HL-60/S4 treated with retinoic acid at 250 ng/mL for 4 days and 3 days (cell line): ENCODE results near the gene USP46.

ENCODE experiments used
- in situ Hi-C: fragments of 300-500 bp; cut with MboI; formaldehyde crosslinking; loops from 2 replicates; pipeline ENCODE4 v1.7.0; 2022; ENCODE audit warnings: low sequenced_read_pairs

The USP46 gene

DNA sequence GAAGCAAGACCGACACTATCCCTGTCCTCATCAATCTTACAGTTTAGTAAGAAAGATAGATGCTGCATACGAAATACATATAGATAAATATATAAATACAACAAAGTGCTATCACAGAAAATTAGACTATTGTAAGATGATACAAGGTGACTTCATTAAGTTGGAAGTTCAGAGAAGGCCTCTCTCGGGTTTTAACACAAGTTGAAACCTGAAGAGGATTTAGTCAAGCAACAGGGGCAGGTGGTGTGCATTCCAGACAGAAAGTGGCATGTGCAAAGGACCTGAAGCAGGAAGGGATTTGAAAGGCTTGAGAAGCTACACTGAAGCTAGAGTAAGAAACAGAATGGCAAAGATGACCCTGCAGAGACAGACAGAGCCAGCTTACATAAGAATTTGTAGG lies 36.5 kb downstream of the USP46 start:
- in situ Hi-C loops = no loop called here

DNA sequence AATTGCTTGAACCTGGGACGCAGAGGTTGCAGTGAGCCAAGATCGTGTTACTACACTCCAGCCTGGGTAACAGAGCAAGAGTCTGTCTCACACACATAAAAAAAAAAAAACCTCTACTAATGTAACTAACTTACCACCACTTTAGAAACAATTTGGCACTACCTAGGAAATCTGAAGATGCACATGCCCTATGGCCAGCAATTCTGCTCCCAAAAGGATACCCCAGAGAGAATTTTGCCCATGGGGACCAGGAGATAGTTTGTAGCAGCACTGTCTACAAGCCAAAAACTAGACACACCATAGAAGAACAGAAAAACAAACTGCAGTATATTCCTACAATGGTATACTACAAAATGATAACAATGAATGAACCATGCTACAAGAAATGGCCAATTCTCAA lies 37.5 kb downstream of the USP46 start:
- in situ Hi-C loops = no loop called here

DNA sequence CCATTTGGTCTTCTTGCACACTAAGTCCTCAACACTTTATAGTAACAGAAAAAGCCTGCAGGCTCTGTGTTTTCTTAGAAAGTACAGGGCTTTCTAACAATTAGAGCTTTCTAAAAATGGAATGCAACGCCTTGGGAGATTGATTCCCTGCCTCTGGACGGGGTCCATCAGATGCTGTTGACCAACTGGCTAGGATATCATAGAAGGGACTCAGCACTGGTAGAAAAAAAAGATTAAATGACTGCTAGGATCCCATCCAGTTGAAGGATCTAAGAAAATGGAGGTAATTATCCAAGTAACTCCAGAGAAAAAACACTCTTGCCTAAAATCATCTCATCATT lies 39.5 kb downstream of the USP46 start:
- in situ Hi-C loops = no loop called here

- in situ Hi-C loops = no loop called here
Measured at GRCh38 chr4:52618795-52619590, 40.1 kb downstream of the USP46 start.

DNA sequence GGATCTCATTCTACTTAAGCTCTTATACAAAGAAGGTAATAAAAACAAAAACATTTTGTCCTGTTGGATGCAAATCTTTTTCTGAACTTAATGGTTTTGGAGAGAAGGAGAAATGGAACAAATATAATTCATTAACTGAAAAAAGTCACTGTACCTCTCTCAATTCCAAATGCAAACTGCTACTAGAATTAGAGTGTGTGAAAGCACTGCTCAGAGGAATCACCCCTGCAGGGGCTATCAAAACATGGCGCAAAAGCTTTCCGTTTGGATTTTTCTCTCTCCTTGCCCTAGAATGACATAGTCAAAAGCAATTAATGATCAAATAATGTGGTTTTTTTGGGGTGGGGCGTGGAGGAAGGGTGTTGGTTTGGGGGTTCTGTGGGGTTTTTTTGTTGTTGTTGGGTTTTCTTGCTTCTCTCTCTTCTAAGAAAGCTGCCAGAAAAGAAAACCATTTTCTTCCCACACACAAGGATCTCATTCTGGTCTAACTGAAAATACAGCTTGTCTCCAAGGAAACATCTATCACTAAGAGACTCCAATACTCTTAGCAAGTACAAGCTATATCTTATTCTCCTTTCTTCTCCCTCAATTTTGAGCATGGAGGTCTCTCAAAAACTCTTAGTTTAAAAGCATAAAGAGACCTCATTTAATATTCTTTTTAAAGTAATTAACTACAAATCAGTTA lies 41.6 kb downstream of the USP46 start:
- in situ Hi-C loops = no loop called here

GRCh38 chr4:52614241-52614640 lies 44.9 kb downstream of the USP46 start:
- in situ Hi-C loops = no loop called here

- in situ Hi-C loops = no loop called here
Measured at GRCh38 chr4:52612341-52612740, 46.8 kb downstream of the USP46 start.

DNA sequence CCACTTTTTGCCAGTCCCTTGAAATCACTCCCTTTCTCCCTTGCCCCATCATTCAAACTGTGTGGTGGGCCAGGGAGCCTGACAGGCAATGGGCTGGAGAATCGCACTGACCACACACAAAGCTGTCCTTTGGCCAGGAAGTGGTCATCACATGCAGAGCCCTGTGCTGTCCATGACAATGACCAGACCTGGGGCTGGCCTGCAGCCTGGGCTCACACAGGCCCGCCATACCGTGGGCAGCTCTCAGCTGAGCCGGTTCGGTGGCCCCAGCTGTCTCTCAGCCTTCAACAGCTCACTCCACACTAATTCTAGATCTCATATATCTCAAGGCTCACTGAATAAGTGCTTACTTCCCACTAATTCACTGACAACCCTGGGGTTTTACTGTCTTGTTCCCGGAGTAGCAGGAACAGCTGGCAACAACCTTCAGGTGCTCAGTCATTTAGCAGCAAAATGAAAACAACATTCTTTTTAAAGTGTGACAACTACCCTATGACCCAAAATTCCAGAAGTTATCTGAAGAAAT lies 48.0 kb downstream of the USP46 start:
- in situ Hi-C loops = no loop called here

DNA sequence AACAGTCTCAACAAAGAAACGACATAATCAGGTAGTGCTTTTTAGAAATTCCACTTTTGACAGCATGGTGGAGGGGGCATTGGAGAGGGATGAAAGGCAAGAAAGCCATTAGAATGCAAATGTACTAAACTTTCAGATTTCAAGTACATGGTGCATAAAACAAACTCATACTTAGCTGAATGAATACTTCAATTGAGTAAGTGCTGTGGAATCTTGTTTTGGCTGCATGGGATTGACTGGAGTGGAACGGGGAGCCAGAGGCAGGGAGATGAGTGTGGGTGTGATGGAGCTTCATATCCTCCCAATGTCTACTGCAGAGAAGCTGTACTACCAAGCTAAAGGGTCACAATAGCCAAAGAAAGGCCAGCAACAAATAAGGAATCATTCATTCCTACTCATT lies 52.4 kb downstream of the USP46 start:
- in situ Hi-C loops = no loop called here

DNA sequence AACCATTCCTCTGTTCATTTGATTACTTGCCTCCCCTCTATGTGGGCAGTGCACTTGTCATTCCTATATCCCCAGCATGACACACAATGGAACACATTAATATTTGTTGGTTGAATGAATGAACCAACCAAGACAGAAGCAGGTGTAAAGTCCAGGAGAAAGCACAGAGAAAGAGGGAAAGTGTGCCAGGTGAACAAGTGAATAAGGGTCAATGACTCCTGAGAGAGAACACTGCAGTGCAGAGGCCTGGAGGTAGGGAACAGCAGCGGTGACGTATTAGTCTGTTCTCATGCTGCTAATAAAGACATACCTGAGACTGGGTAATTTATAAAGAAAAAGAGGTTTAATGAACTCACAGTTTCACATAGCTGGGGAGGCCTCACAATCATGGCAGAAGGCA lies 53.1 kb downstream of the USP46 start:
- in situ Hi-C loops = no loop called here

GRCh38 chr4:52604215-52604614 lies 54.9 kb downstream of the USP46 start:
- in situ Hi-C loops = no loop called here

DNA sequence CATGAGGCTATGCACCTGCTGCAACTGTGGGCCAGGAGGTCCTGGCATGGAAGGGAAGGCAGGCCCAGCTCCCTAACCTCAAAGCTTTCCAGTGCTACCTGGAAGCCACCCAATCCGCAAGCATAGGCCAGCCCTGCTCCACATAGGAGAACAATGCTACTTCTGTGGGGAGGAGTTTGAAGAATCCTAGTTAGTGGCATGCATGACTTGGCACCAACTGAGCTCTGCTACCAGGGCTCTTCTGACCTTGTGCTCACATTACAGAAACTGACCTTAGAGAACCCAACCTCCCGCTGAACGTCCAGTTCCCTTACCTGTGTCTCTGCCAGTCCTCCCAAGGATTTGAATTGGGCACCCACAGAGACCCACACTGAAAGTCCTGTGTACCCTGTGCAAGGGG lies 58.8 kb downstream of the USP46 start:
- in situ Hi-C loops = no loop called here

- in situ Hi-C loops = no loop called here
Measured at GRCh38 chr4:52595001-52595400, 64.1 kb downstream of the USP46 start.

DNA sequence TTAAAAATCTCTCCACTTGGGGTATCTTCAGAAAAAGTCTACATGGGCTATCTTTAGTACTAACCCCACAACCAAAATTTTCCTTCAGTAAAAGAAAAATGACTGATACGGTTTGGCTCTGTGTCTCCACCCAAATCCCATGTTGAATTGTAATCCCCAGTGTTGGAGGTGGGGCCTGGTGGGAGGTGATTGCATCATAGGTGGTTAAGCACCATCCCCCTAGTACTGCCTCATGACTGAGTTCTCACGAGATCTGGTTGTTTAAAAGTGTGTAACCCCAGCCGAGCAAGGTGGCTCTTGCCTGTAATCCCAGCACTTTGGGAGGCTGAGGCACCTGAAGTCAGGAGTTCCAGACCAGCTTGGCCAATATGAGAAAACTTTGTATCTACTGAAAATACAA lies 66.8 kb downstream of the USP46 start:
- in situ Hi-C loops = no loop called here

DNA sequence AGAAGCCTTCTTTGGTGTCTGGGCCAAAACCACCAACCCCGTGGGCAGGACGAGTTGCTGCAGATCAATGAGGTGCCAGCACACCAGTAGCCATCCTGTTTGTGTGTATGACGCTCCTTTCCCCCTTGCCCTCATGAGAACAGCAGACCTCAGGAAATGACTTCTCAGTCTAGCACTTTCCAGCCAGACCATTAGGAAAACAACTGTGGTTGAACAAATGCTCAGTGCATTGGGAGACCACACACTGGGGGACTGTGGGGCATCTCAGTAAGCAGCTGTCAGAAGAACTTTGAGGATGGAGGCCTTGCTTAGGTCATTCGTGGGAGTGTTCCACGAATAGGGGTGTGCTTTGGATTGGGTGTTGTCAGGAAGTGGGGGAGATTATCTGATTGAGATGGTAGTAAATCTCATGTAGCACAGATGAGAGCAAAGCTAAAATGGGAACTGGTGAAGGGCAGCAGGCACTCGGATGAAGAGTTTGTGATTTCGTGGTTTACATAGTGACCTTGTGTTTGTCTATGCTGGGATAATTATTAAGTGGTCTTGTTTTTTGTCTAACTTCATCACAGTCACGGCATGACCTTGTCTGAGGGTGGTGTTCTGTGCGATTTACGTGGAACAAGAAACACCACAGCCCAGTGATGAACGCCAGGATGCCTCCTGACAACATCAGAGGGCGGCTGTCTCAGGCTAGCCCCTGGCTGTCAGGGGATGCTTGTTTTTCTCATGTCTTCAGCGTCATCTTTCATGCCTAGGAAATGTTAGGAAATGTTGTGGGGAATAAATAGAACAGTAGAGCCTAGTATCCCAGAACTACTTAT lies 70.1 kb downstream of the USP46 start:
- in situ Hi-C loops = no loop called here

GRCh38 chr4:52588097-52588496 lies 71.0 kb downstream of the USP46 start:
- in situ Hi-C loops = no loop called here

GRCh38 chr4:52586069-52586468 lies 73.0 kb downstream of the USP46 start:
- in situ Hi-C loops = no loop called here

GRCh38 chr4:52585379-52585778 lies 73.7 kb downstream of the USP46 start:
- in situ Hi-C loops = no loop called here

DNA sequence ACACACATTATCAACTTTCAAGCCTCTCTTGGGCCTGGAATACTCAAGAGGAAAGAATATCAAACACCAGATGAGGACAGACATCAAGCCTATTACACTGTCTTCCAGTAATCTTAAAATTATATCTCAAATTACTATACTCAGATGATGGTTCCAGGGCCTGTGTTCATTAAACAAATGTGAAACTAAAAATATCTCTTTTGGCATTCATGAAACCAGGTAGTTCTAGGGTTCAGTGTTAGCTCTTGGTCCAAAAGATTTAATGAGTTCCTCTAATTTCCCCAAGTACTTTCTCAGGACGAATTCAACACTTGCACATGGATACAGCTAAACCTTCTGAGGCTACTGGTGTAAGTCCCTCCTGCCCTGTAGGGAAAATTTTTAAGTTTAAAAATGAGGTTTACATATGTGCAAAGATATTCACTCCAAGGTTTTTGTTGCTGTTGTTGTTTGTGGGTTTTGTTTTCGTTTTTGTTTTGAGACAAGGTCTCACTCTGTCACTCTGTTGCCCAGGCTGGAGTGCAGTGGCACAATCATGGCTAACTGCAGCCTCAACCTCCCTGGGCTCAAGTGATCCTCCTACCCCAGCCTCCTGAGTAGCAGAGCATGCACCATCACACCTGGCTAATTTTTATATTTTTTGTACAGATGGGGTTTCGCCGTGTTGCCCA lies 79.4 kb downstream of the USP46 start:
- in situ Hi-C loops = no loop called here

- in situ Hi-C loops = no loop called here
Measured at GRCh38 chr4:52578951-52579350, 80.2 kb downstream of the USP46 start.

DNA sequence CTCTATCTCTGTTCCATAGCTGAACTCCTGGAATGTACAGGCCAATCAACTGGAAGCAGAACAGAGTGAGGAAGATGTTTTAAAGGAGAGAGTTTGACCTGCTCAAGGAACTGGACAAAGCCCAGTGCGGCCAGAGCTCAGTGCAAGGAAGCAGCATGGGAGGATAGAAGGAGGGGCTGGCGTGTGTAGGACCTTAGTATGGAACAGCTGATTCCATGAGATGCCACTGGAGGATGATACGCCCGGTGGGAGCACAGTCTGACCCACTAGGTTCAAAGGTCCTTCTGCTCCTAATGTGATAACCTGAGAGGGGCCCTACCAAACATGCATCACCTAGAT lies 81.5 kb downstream of the USP46 start:
- in situ Hi-C loops = no loop called here
